Measurements from ENCODE around the gene ARL4D.

ARL4D gene

DNA sequence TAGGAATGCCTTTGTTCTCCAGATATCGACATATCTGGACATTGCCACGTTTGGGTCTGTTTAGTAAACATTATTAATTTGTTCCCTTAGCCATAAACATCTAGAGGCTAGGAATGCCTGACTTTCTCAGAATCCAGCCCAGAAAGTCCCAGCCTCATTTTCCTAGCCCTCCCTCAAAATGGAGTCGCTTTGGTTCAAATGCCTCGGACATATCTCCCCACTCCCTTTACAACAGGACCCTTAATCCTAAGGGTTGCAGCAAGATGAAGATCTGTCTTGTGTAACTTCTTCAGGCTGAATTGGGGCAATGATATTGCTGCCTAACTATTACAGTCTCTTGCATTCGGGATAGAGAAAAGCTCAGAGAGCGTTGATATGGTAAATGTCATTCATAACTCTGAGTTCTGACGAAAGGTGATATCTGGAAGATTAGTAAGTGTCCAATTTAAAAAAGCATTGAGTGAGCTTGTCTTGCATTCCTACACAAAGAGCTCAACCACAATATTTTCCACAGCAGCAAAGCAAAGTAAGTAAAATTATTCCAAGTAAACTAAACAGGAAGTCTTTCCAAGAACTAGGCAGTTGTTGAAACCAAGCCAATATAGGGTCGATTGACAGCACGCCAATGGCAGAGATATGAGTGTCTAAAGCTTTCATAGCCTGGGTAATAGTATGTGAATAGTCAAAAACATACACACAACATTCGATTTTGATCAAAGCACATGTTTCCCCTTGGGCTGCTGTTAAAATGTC, 46.0 kb upstream of the ARL4D start:
- 0 out of 2 replicates have a peak, but pooled peaks cover 4% of the 10 kb centered on the region for H3K36me3 ChIP-seq (ENCODE audit: low read depth)
- TF ChIP-seq, protein P1, sequence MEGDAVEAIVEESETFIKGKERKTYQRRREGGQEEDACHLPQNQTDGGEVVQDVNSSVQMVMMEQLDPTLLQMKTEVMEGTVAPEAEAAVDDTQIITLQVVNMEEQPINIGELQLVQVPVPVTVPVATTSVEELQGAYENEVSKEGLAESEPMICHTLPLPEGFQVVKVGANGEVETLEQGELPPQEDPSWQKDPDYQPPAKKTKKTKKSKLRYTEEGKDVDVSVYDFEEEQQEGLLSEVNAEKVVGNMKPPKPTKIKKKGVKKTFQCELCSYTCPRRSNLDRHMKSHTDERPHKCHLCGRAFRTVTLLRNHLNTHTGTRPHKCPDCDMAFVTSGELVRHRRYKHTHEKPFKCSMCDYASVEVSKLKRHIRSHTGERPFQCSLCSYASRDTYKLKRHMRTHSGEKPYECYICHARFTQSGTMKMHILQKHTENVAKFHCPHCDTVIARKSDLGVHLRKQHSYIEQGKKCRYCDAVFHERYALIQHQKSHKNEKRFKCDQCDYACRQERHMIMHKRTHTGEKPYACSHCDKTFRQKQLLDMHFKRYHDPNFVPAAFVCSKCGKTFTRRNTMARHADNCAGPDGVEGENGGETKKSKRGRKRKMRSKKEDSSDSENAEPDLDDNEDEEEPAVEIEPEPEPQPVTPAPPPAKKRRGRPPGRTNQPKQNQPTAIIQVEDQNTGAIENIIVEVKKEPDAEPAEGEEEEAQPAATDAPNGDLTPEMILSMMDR (IDR thresholded peaks at IDR 0.05; ENCODE audit: poor library complexity, severe bottlenecking), result no peak
- peak overlapping the region; percentile 2 for H3K27ac ChIP-seq (ENCODE audit: poor library complexity, severe bottlenecking)
- DNase-seq (ENCODE audit: low spot score), result no peak
- no peaks in the 10 kb centered on the region for H3K27me3 ChIP-seq (ENCODE audit: insufficient read depth, poor library complexity, severe bottlenecking)
- H3K4me1 ChIP-seq (ENCODE audit: insufficient read depth, poor library complexity, severe bottlenecking), result peaks cover 15% of the 10 kb centered on the region
- ATAC-seq (ENCODE audit: low read depth), result no peak
- peaks cover 13% of the 10 kb centered on the region for H3K9me3 ChIP-seq (ENCODE audit: severe bottlenecking)
- no peak overlapping the region for H3K4me3 ChIP-seq (ENCODE audit: severe bottlenecking)

DNA sequence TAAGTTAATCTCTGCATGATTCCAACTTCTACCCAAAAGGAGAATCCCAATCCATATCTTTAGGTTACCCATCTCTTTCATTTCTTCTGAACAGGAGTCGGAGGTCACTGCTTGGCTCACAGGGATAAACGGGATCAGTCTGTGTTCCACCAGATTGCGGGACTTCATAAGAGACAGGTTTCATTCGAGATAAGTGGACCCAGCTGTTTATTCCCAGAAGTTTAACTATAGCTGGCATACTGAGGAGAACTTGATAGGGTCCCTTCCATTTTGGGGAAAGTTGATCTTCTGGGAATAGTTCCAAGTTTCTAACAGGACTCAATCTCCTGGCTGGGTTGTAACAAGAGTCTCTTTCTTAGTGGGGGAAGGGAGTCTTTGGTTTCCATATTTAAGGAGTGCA, 45.4 kb upstream of the ARL4D start:
- ATAC-seq (ENCODE audit: low read depth) (no peak), DNase-seq (ENCODE audit: low spot score) (no peak)
- no peak overlapping the region for H3K27ac ChIP-seq (ENCODE audit: poor library complexity, severe bottlenecking)
- H3K4me3 ChIP-seq (ENCODE audit: severe bottlenecking), result no peak overlapping the region
- TF ChIP-seq, protein P1 (IDR thresholded peaks at IDR 0.05; ENCODE audit: poor library complexity, severe bottlenecking), result no peak
- 0 out of 2 replicates have a peak, but pooled peaks cover 4% of the 10 kb centered on the region for H3K36me3 ChIP-seq (ENCODE audit: low read depth)
- H3K4me1 ChIP-seq (ENCODE audit: insufficient read depth, poor library complexity, severe bottlenecking), result peaks cover 16% of the 10 kb centered on the region
- H3K27me3 ChIP-seq (ENCODE audit: insufficient read depth, poor library complexity, severe bottlenecking), result no peaks in the 10 kb centered on the region
- H3K9me3 ChIP-seq (ENCODE audit: severe bottlenecking), result peaks cover 12% of the 10 kb centered on the region

DNA sequence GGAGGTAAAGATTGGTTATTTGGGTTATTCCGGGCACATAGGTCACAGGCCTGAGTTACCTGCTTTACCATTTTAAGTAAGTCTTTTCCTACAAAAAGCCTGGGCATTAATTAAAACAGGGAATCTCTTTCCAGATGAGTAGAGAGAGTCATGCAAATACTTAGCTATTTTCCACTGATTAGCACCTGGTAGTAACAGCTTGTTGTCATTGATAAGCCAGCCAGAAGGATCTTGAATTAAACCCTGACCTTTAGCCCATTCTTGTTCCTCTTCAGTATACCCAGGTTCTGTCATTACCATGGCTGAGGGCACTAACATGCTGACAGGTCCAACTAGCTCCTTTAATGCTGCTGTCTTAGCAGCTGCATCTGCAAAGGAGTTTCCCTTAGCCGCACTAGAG, 44.4 kb upstream of the ARL4D start:
- Histone ChIP-seq H3K27me3 (ENCODE audit: insufficient read depth, poor library complexity, severe bottlenecking) (no peaks in the 10 kb centered on the region), H3K4me1 (ENCODE audit: insufficient read depth, poor library complexity, severe bottlenecking) (peaks cover 16% of the 10 kb centered on the region), H3K9me3 (ENCODE audit: severe bottlenecking) (peaks cover 2% of the 10 kb centered on the region), H3K4me3 (ENCODE audit: severe bottlenecking) (no peak overlapping the region), H3K27ac (ENCODE audit: poor library complexity, severe bottlenecking) (no peak overlapping the region), H3K36me3 (ENCODE audit: low read depth) (0 out of 2 replicates have a peak, but pooled peaks cover 2% of the 10 kb centered on the region)
- ATAC-seq (ENCODE audit: low read depth) (no peak), DNase-seq (ENCODE audit: low spot score) (no peak)
- TF ChIP-seq, protein P1 (IDR thresholded peaks at IDR 0.05; ENCODE audit: poor library complexity, severe bottlenecking), result no peak

DNA sequence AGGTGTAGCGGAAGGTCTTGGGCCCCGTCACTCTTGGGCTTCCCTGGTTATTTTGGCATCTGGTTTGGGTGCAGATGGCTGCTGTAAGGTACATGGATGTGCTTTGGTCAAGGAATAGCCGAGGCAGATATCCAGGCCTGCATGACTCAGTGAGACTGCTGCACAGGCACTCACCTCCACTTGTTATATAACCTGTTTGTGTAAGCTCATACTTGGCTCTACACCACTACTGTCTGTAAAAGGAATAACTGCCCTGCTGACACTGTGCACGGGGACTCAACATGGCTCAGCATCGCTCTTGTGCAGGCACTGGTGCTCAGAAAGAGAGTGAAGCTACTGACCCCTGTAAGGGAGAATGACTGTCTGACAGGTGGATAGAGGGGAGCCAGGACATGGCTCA, 42.3 kb upstream of the ARL4D start:
- TF ChIP-seq, protein P1 (IDR thresholded peaks at IDR 0.05; ENCODE audit: poor library complexity, severe bottlenecking), result no peak
- no peaks in the 10 kb centered on the region for H3K36me3 ChIP-seq (ENCODE audit: low read depth)
- H3K27me3 ChIP-seq (ENCODE audit: insufficient read depth, poor library complexity, severe bottlenecking), result no peaks in the 10 kb centered on the region
- no peak overlapping the region for H3K4me3 ChIP-seq (ENCODE audit: severe bottlenecking)
- ATAC-seq (ENCODE audit: low read depth) (no peak), DNase-seq (ENCODE audit: low spot score) (no peak)
- peak overlapping the region; percentile 78 for H3K27ac ChIP-seq (ENCODE audit: poor library complexity, severe bottlenecking)
- H3K4me1 ChIP-seq (ENCODE audit: insufficient read depth, poor library complexity, severe bottlenecking), result peaks cover 16% of the 10 kb centered on the region
- no peaks in the 10 kb centered on the region for H3K9me3 ChIP-seq (ENCODE audit: severe bottlenecking)

DNA sequence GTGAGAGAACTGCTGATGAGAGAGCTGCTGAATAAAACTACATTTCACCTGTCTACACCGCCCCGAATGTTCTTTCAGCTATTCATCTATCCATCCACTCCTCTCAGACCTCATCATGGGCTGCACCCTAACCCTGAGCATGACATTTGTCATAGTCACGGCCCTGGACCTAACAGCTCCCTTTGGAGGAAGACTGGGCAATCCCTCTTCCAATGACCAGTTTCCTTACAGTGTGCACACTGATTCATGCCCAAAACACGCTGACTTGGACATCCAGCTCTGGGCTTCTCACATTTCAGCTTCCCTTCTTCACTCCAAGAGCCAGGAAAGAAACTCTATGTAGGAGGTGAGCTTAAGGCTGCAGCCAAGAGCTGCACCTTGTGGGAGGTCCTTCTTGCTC, 41.8 kb upstream of the ARL4D start:
- no peak overlapping the region for H3K4me3 ChIP-seq (ENCODE audit: severe bottlenecking)
- H3K4me1 ChIP-seq (ENCODE audit: insufficient read depth, poor library complexity, severe bottlenecking), result peaks cover 16% of the 10 kb centered on the region
- no peaks in the 10 kb centered on the region for H3K27me3 ChIP-seq (ENCODE audit: insufficient read depth, poor library complexity, severe bottlenecking)
- H3K36me3 ChIP-seq (ENCODE audit: low read depth), result no peaks in the 10 kb centered on the region
- H3K9me3 ChIP-seq (ENCODE audit: severe bottlenecking), result no peaks in the 10 kb centered on the region
- ATAC-seq (ENCODE audit: low read depth) (peak; percentile 90), DNase-seq (ENCODE audit: low spot score) (peak; percentile 85)
- TF ChIP-seq, protein P1 (IDR thresholded peaks at IDR 0.05; ENCODE audit: poor library complexity, severe bottlenecking), result no peak
- H3K27ac ChIP-seq (ENCODE audit: poor library complexity, severe bottlenecking), result peak overlapping the region; percentile 78

Data from RWPE2 (cell line).